Left ventricle myocardium inferior (tissue), 1 donor: Measurements from ENCODE around the gene TP63. TPM values are rescaled to one million over a fixed set of nuclear protein-coding genes. Genes with fewer than 3 reads are reported as not detected.
A peak's percentile ranks its signal among the peaks of the same experiment; 100 is the strongest.

ENCODE experiments used
- DNase-seq: peaks from one replicate; pipeline ENCODE4 v3.0.0-alpha.2; 2020
- H3K27ac ChIP-seq: fragments of 200-600 bp; replicated peaks from 2 replicates; pipeline ENCODE4 v1.8.0; 2021
- H3K27me3 ChIP-seq: fragments of 200-600 bp; 2 replicates; pipeline ENCODE4 v1.8.0; 2021; ENCODE audit warnings: low read depth
- H3K36me3 ChIP-seq: fragments of 200-600 bp; 2 replicates; pipeline ENCODE4 v1.8.0; 2021
- H3K4me1 ChIP-seq: fragments of 200-600 bp; 2 replicates; pipeline ENCODE4 v1.8.0; 2021
- H3K4me3 ChIP-seq: fragments of 200-600 bp; 2 replicates; pipeline ENCODE4 v1.8.0; 2021; ENCODE audit warnings: mild to moderate bottlenecking, moderate library complexity
- H3K9me3 ChIP-seq: fragments of 200-600 bp; replicated peaks from 2 replicates; pipeline ENCODE4 v1.8.0; 2021
- CTCF ChIP-seq: fragments of 200-600 bp; IDR thresholded peaks from 2 replicates; pipeline ENCODE4 v1.8.0; 2021; ENCODE audit warnings: antibody characterized with exemption, mild to moderate bottlenecking, borderline replicate concordance
- intact Hi-C: fragments of 100-400 bp; cut with micrococcal nuclease; formaldehyde crosslinking; loops from one replicate; pipeline ENCODE4 v1.11.0; 2022
- total RNA-seq: library from RNA; stranded (reverse); fragmentation: NEBNext Ultra II Directional; extraction: Animal tissue kit (Norgen Biotek cat#: 25700); gene quantifications from one replicate; pipeline ENCODE4 v1.2.1, GENCODE V29; 2021
- donor health status: DM: no; HTN: yes; CAD: no; lungs with severe emphysema.

The TP63 gene
- total RNA-seq, 1 donor from 2014 or later, result 0.14 TPM

- no peak overlapping the region for H3K27ac ChIP-seq
Observed at GRCh38 chr3:189820365-189820720, 189.2 kb downstream of the TP63 start.

GRCh38 chr3:189821262-189821661 is 190.1 kb downstream of the TP63 start:
- no peak overlapping the region for H3K27ac ChIP-seq
- H3K9me3 ChIP-seq, result no peaks in the 10 kb centered on the region
- H3K4me3 ChIP-seq, result no peak overlapping the region
- no peaks in the 10 kb centered on the region for H3K27me3 ChIP-seq
- intact Hi-C loops, result no loop called here
- H3K4me1 ChIP-seq, result no peaks in the 10 kb centered on the region
- no peak for TF ChIP-seq CTCF
- H3K36me3 ChIP-seq, result no peaks in the 10 kb centered on the region
- DNase-seq, result no peak

More at GRCh38 chr3:189820365-189820720, 189.2 kb downstream of the TP63 start:
- Histone ChIP-seq H3K9me3 (no peaks in the 10 kb centered on the region), H3K4me3 (no peak overlapping the region), H3K27me3 (no peaks in the 10 kb centered on the region), H3K4me1 (no peaks in the 10 kb centered on the region), H3K36me3 (no peaks in the 10 kb centered on the region)
- intact Hi-C loops, result no loop called here
- no peak for DNase-seq
- no peak for TF ChIP-seq CTCF

- Histone ChIP-seq H3K4me1 (no peaks in the 10 kb centered on the region), H3K27me3 (no peaks in the 10 kb centered on the region), H3K36me3 (no peaks in the 10 kb centered on the region), H3K4me3 (no peak overlapping the region), H3K9me3 (no peaks in the 10 kb centered on the region), H3K27ac (no peak overlapping the region)
- no peak for DNase-seq
- TF ChIP-seq CTCF, result peak; percentile 13
- intact Hi-C loops, result no loop called here
Observed at GRCh38 chr3:189822726-189823125, 191.5 kb downstream of the TP63 start.

GRCh38 chr3:189824629-189825312 is 193.6 kb downstream of the TP63 start:
- H3K27me3 ChIP-seq, result no peaks in the 10 kb centered on the region
- H3K36me3 ChIP-seq, result no peaks in the 10 kb centered on the region
- intact Hi-C loops, result no loop called here
- no peak overlapping the region for H3K4me3 ChIP-seq
- no peaks in the 10 kb centered on the region for H3K4me1 ChIP-seq
- H3K9me3 ChIP-seq, result no peaks in the 10 kb centered on the region
- TF ChIP-seq CTCF, result no peak
- DNase-seq, result no peak
- H3K27ac ChIP-seq, result no peak overlapping the region

GRCh38 chr3:189826566-189826965 is 195.4 kb downstream of the TP63 start:
- H3K27ac ChIP-seq, result no peak overlapping the region
- no peak for TF ChIP-seq CTCF
- H3K27me3 ChIP-seq, result no peaks in the 10 kb centered on the region
- H3K4me1 ChIP-seq, result no peaks in the 10 kb centered on the region
- no peak for DNase-seq
- intact Hi-C loops, result no loop called here
- no peaks in the 10 kb centered on the region for H3K9me3 ChIP-seq
- H3K36me3 ChIP-seq, result no peaks in the 10 kb centered on the region
- H3K4me3 ChIP-seq, result no peak overlapping the region
